Upper lobe of left lung (tissue), 4 donors: ENCODE results near the gene PTPRO.

ENCODE experiments used
- POLR2A ChIP-seq, 4 donors: fragments of 450-650 bp; IDR thresholded peaks; one replicate each; pipeline ENCODE4 v1.5.1; 2016 to 2017; ENCODE audit warnings: antibody characterized with exemption in 4 of 4, mild to moderate bottlenecking in 2 of 4
- TF ChIP-seq, protein P1 (sequence below), 6 experiments: fragments of 450-650 bp in 4 of 6; fragments of 200-600 bp in 2 of 6; sonication (generic) in 2 of 6; IDR thresholded peaks; one replicate each; pipeline ENCODE4 v1.5.1; 2016 to 2019; ENCODE audit warnings: antibody characterized with exemption in 6 of 6

DNA sequence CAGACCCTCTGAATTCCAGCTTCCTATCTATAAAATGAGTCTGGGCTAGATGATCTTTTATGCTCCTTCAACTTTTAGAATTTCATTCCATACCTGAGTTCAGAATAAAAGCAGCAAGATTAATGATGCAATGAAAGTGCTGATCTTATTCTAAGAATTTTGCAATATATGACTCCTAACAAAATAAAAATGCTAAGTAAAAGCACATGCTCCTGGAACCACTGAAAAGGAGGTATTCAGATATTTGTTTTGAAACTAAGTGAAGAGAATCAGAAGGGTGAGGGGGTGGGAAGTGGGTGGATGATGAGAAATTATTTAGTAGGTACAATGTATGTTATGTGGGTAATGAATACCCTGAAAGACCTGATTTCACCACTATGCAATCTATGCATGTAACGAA is 216.6 kb downstream of the PTPRO start:
- TF ChIP-seq POLR2A (IDR thresholded peaks at IDR 0.05), result no peak
- TF ChIP-seq, protein P1, sequence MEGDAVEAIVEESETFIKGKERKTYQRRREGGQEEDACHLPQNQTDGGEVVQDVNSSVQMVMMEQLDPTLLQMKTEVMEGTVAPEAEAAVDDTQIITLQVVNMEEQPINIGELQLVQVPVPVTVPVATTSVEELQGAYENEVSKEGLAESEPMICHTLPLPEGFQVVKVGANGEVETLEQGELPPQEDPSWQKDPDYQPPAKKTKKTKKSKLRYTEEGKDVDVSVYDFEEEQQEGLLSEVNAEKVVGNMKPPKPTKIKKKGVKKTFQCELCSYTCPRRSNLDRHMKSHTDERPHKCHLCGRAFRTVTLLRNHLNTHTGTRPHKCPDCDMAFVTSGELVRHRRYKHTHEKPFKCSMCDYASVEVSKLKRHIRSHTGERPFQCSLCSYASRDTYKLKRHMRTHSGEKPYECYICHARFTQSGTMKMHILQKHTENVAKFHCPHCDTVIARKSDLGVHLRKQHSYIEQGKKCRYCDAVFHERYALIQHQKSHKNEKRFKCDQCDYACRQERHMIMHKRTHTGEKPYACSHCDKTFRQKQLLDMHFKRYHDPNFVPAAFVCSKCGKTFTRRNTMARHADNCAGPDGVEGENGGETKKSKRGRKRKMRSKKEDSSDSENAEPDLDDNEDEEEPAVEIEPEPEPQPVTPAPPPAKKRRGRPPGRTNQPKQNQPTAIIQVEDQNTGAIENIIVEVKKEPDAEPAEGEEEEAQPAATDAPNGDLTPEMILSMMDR (IDR thresholded peaks at IDR 0.05), result no peak
